GM04504 (cell line): ENCODE measurements around the gene MPI.
"Not testable (repeated sequence)": the region's sequence is repeated elsewhere in the genome, so short reads cannot be mapped to it uniquely, and the experiment has no call there.

ENCODE experiments used
- DNase-seq: peaks from one replicate; pipeline ENCODE4 v3.0.0-alpha.2; 2012; ENCODE audit warnings: low read depth

MPI gene

GRCh38 chr15:74863239-74864056 lies 26.4 kb upstream of the MPI start:
- DNase-seq = no peak

- DNase-seq = no peak
Measured at GRCh38 chr15:74864296-74864695, 25.5 kb upstream of the MPI start.

GRCh38 chr15:74865316-74865715 lies 24.5 kb upstream of the MPI start:
- DNase-seq = no peak

- DNase-seq = peak; percentile 34
Measured at GRCh38 chr15:74866090-74866489, 23.8 kb upstream of the MPI start.

- no peak for DNase-seq
Measured at GRCh38 chr15:74867466-74868038, 22.3 kb upstream of the MPI start.

- no peak for DNase-seq
Measured at GRCh38 chr15:74868059-74868458, 21.8 kb upstream of the MPI start.

- no peak for DNase-seq
Measured at GRCh38 chr15:74869372-74869725, 20.5 kb upstream of the MPI start.

GRCh38 chr15:74869726-74870407 lies 20.0 kb upstream of the MPI start:
- DNase-seq = no peak

GRCh38 chr15:74870436-74871215 lies 19.2 kb upstream of the MPI start:
- DNase-seq = no peak

GRCh38 chr15:74872702-74873035 lies 17.2 kb upstream of the MPI start:
- DNase-seq = no peak

- peak; percentile 92 for DNase-seq
Measured at GRCh38 chr15:74873036-74873755, 16.6 kb upstream of the MPI start, which contains the start of gene SCAMP2. Gene SCAMP2 (minus strand): TSS chr15:74873365. CDS start chr15:74873255, 110 bp downstream.

GRCh38 chr15:74873756-74874424 lies 16.0 kb upstream of the MPI start:
- DNase-seq = no peak

GRCh38 chr15:74878273-74878672 lies 11.6 kb upstream of the MPI start:
- no peak for DNase-seq

- no peak for DNase-seq
Measured at GRCh38 chr15:74882528-74882927, 7.3 kb upstream of the MPI start.

GRCh38 chr15:74884428-74885223 lies 5.2 kb upstream of the MPI start:
- DNase-seq = no peak

GRCh38 chr15:74885461-74885860 lies 4.4 kb upstream of the MPI start:
- DNase-seq = no peak

- DNase-seq = not testable (repeated sequence)
Measured at GRCh38 chr15:74887537-74888193, 2.2 kb upstream of the MPI start.

GRCh38 chr15:74888716-74889115 lies 1.1 kb upstream of the MPI start:
- DNase-seq = no peak

GRCh38 chr15:74889390-74889882 lies 406 bp upstream of the MPI start:
- no peak for DNase-seq

GRCh38 chr15:74890665-74890960 lies 771 bp downstream of the MPI start:
- no peak for DNase-seq
